ENCODE results near the gene TNFAIP2. TPM values are rescaled to one million over a fixed set of nuclear protein-coding genes. Genes with fewer than 3 reads are reported as not detected.
A peak's percentile ranks its signal among the peaks of the same experiment; 100 is the strongest.

TNFAIP2 gene
- total RNA-seq, 3 donors from 2014 or later = 43.6 to 76.5 (median 60.0) TPM

DNA sequence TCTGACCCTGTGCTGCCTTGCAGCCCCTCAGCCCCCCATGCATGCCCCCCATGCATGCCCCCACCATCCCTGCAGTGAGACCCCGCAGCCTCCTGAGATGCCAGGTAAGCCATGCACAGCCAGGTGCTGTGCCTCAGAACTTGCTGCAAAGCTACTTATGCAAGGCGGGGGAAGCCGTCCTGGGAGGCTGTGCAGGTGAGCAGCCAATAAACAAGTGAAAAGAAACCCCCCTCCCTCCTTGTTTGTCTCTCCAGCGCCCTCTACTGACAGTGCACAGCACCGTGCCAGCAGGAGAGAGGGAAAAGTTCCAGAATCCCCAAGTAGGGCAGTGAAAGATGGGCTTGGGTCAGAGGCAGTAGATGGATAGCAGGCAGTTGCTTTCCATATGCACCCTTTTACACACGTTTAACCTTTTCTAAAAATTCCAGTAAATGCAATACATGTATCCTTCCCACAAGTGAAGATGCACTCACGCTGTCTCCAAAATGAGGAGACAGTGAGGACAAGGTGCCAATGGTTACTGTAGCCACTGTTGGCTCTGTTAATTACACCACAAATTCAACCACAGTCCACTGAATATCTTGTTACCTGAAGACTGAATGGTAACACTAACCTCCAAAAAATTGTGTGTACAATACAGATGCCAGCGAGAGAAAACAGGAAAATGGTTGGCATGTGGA is 18.0 kb downstream of the TNFAIP2 start:
- intact Hi-C loops (cut with DNase I; ENCODE audit: low total_unique reads) = no loop called here
- no peaks in the 10 kb centered on the region for H3K27me3 ChIP-seq
- peaks cover 8% of the 10 kb centered on the region in 2 donors for H3K4me1 ChIP-seq
- peak overlapping the region in 1 of 3 donors; percentile 21 for H3K4me3 ChIP-seq
- H3K9me3 ChIP-seq = no peaks in the 10 kb centered on the region
- no peaks in the 10 kb centered on the region for H3K36me3 ChIP-seq
- H3K27ac ChIP-seq = no peak overlapping the region
- TF ChIP-seq, protein P1, sequence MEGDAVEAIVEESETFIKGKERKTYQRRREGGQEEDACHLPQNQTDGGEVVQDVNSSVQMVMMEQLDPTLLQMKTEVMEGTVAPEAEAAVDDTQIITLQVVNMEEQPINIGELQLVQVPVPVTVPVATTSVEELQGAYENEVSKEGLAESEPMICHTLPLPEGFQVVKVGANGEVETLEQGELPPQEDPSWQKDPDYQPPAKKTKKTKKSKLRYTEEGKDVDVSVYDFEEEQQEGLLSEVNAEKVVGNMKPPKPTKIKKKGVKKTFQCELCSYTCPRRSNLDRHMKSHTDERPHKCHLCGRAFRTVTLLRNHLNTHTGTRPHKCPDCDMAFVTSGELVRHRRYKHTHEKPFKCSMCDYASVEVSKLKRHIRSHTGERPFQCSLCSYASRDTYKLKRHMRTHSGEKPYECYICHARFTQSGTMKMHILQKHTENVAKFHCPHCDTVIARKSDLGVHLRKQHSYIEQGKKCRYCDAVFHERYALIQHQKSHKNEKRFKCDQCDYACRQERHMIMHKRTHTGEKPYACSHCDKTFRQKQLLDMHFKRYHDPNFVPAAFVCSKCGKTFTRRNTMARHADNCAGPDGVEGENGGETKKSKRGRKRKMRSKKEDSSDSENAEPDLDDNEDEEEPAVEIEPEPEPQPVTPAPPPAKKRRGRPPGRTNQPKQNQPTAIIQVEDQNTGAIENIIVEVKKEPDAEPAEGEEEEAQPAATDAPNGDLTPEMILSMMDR (IDR thresholded peaks at IDR 0.05) = peak in 2 of 3 donors; percentile 32 to 47
- no peak for TF ChIP-seq POLR2A (IDR thresholded peaks at IDR 0.05)
- no peak for DNase-seq (ENCODE audit: low spot score in 2 of 2)

DNA sequence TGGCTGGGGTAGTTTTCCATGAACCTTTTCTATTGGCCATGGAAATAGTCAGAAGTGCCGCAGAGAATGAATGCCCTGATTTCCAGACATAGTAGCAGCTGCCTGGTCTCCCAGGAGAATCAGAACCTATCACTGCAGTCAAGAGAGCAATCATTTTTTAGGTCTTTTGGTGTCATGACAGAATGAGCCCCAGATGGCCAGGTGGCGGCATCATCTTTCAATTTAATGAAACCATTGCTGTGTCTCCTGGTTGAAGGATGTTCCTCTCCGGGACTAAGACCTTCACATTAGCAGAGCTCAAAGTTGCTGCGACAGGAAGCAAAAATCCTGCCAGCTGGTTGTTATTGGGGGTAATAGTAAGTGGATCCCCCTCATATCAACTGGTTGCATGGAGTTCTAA is 18.8 kb downstream of the TNFAIP2 start:
- DNase-seq (ENCODE audit: low spot score in 2 of 2) = no peak
- no peak for TF ChIP-seq POLR2A (IDR thresholded peaks at IDR 0.05)
- TF ChIP-seq POLR2AphosphoS5 (IDR thresholded peaks at IDR 0.05) = no peak
- TF ChIP-seq, protein P1 (IDR thresholded peaks at IDR 0.05) = no peak
- Histone ChIP-seq H3K4me1 (peaks cover 8% of the 10 kb centered on the region in 2 donors), H3K4me3 (no peak overlapping the region), H3K27ac (no peak overlapping the region), H3K9me3 (no peaks in the 10 kb centered on the region), H3K36me3 (no peaks in the 10 kb centered on the region), H3K27me3 (no peaks in the 10 kb centered on the region)
- intact Hi-C loops (cut with DNase I; ENCODE audit: low total_unique reads) = no loop called here

DNA sequence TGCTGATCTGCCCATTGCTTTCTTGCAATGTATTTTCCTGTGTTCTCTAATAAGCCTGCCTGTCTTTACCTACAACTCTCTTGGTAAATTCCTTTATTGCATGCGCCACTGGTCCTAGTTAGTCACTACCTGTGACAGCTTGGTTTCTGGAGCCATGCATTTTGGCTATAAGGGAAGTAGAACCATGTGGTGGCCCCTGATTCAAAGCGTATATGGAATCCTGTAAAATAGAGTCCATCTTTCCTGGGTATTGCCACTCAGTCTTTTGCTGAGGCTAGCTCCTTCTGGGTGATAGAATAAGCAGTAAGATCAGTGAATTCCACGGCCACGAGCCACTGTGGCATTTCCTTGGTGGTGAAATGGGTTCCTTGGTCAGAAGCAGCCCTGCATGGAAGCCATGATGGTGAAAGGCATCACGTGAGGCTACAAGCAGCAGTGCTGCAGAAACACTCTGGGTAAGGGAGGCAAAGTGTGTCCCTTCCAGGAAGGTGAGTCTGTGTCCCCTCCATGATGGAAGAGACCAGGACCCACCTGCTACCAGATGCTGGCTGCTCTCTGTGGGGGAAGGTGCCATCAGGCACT is 19.6 kb downstream of the TNFAIP2 start:
- Histone ChIP-seq H3K4me3 (no peak overlapping the region), H3K27ac (no peak overlapping the region), H3K9me3 (no peaks in the 10 kb centered on the region), H3K4me1 (peaks cover 8% of the 10 kb centered on the region in 2 donors), H3K27me3 (no peaks in the 10 kb centered on the region), H3K36me3 (no peaks in the 10 kb centered on the region)
- TF ChIP-seq POLR2AphosphoS5 (IDR thresholded peaks at IDR 0.05) = no peak
- TF ChIP-seq, protein P1 (IDR thresholded peaks at IDR 0.05) = no peak
- no peak for TF ChIP-seq POLR2A (IDR thresholded peaks at IDR 0.05)
- intact Hi-C loops (cut with DNase I; ENCODE audit: low total_unique reads) = no loop called here
- no peak for DNase-seq (ENCODE audit: low spot score in 2 of 2)

DNA sequence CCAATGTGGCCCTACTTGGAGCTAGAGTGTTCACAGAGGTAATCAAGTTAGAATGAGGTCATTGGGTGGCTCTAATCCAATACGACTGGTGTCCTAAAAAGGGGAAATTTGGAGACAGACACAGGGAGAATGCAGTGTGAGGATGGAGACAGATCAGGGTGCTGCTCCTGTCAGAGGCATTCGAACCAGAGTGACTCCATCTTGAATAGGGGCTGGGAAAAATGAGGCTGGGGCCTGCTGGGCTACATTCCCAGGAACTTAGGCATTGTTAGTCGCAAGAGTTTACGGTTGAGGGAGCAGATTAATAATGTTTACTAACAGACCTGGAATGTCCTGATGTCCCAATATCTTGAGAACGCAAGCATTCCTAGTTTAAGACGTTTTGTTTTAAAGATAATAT is 20.2 kb downstream of the TNFAIP2 start:
- intact Hi-C loops (cut with DNase I; ENCODE audit: low total_unique reads) = no loop called here
- H3K9me3 ChIP-seq = no peaks in the 10 kb centered on the region
- no peak overlapping the region for H3K27ac ChIP-seq
- H3K4me3 ChIP-seq = no peak overlapping the region
- no peaks in the 10 kb centered on the region for H3K27me3 ChIP-seq
- peaks cover 7 to 8% of the 10 kb centered on the region in 2 donors for H3K4me1 ChIP-seq
- DNase-seq (ENCODE audit: low spot score in 2 of 2) = no peak
- H3K36me3 ChIP-seq = no peaks in the 10 kb centered on the region
- TF ChIP-seq, protein P1 (IDR thresholded peaks at IDR 0.05) = no peak
- TF ChIP-seq POLR2A (IDR thresholded peaks at IDR 0.05) (no peak), POLR2AphosphoS5 (IDR thresholded peaks at IDR 0.05) (no peak)

DNA sequence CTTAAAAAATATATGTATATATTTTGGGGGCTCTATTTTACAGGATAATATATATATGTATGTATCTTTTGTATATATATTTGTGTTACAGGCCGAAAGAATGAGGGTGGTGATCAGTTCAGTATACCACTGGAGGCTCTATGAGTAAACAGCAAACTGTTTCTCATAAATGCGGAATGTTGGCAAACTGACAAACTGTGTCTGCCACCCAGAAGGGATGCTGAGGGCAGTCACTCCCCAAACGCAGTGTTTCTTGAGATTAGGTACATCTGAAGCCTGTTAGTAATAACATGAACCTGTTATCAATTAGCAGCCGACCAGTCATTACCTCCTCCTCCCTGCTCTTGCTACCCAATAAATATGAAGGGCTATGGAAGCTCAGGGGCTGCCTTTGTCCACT is 20.8 kb downstream of the TNFAIP2 start:
- no peaks in the 10 kb centered on the region for H3K9me3 ChIP-seq
- no peaks in the 10 kb centered on the region for H3K36me3 ChIP-seq
- H3K4me3 ChIP-seq = no peak overlapping the region
- no peak for DNase-seq (ENCODE audit: low spot score in 2 of 2)
- no peaks in the 10 kb centered on the region for H3K27me3 ChIP-seq
- intact Hi-C loops (cut with DNase I; ENCODE audit: low total_unique reads) = no loop called here
- peaks cover 2 to 3% of the 10 kb centered on the region in 2 donors for H3K4me1 ChIP-seq
- TF ChIP-seq, protein P1 (IDR thresholded peaks at IDR 0.05) = no peak
- TF ChIP-seq POLR2A (IDR thresholded peaks at IDR 0.05) (no peak), POLR2AphosphoS5 (IDR thresholded peaks at IDR 0.05) (no peak)
- no peak overlapping the region for H3K27ac ChIP-seq

Data from breast epithelium (tissue), 4 donors.